GM19240 (cell line): ENCODE measurements around the gene RPAIN.
"Not testable (repeated sequence)": the region's sequence is repeated elsewhere in the genome, so short reads cannot be mapped to it uniquely, and the experiment has no call there.

Experiments
- DNase-seq: peaks from one replicate; pipeline ENCODE4 v3.0.0; 2011; ENCODE audit warnings: low spot score; ENCODE audit not compliant: insufficient read length

RPAIN gene

GRCh38 chr17:5429191-5429887 lies 9.4 kb downstream of the RPAIN start:
- no peak for DNase-seq

GRCh38 chr17:5430413-5430999 lies 10.5 kb downstream of the RPAIN start:
- DNase-seq, result no peak

GRCh38 chr17:5431234-5431633 lies 11.3 kb downstream of the RPAIN start:
- DNase-seq, result not testable (repeated sequence)

- no peak for DNase-seq
Measured at GRCh38 chr17:5431949-5432556, 12.1 kb downstream of the RPAIN start.

GRCh38 chr17:5434984-5435383 lies 15.0 kb downstream of the RPAIN start:
- DNase-seq, result no peak

GRCh38 chr17:5435781-5436315 lies 15.9 kb downstream of the RPAIN start:
- DNase-seq, result not testable (repeated sequence)

- DNase-seq, result no peak
Measured at GRCh38 chr17:5437721-5438317, 17.8 kb downstream of the RPAIN start.

- peak; percentile 89 for DNase-seq
Measured at GRCh38 chr17:5438716-5439445, 18.9 kb downstream of the RPAIN start, which contains the start of gene C1QBP. C1QBP (minus strand) TSS chr17:5439155; CDS start chr17:5439073, 82 bp downstream.

GRCh38 chr17:5439446-5439764 lies 19.4 kb downstream of the RPAIN start:
- no peak for DNase-seq

GRCh38 chr17:5443728-5444127 lies 23.7 kb downstream of the RPAIN start:
- no peak for DNase-seq

- no peak for DNase-seq
Measured at GRCh38 chr17:5444209-5444608, 24.2 kb downstream of the RPAIN start.

GRCh38 chr17:5446786-5447185 lies 26.8 kb downstream of the RPAIN start:
- DNase-seq, result no peak

- DNase-seq, result no peak
Measured at GRCh38 chr17:5464717-5465507, 44.9 kb downstream of the RPAIN start.

- no peak for DNase-seq
Measured at GRCh38 chr17:5466295-5466694, 46.3 kb downstream of the RPAIN start.

GRCh38 chr17:5467416-5467815 lies 47.4 kb downstream of the RPAIN start:
- no peak for DNase-seq

- DNase-seq, result no peak
Measured at GRCh38 chr17:5468075-5468473, 48.1 kb downstream of the RPAIN start.

- DNase-seq, result no peak
Measured at GRCh38 chr17:5472511-5472910, 52.5 kb downstream of the RPAIN start.

- DNase-seq, result no peak
Measured at GRCh38 chr17:5473906-5474305, 53.9 kb downstream of the RPAIN start.

- DNase-seq, result no peak
Measured at GRCh38 chr17:5478992-5479391, 59.0 kb downstream of the RPAIN start.

- no peak for DNase-seq
Measured at GRCh38 chr17:5480962-5481361, 61.0 kb downstream of the RPAIN start.

GRCh38 chr17:5481451-5481850 lies 61.5 kb downstream of the RPAIN start:
- no peak for DNase-seq
